ENCODE data around the gene AGFG2. TPM values are rescaled to one million over a fixed set of nuclear protein-coding genes. Genes with fewer than 3 reads are reported as not detected.

Gene AGFG2
- total RNA-seq, 4 donors from 2014 or later = 63.8 to 154 (median 102) TPM

GRCh38 chr7:100613412-100614175, 74.6 kb downstream of the AGFG2 start:
- intact Hi-C loops (cut with DNase I; ENCODE audit: low total_unique reads) = no loop called here
- Histone ChIP-seq H3K9me3 (no peaks in the 10 kb centered on the region), H3K27me3 (no peaks in the 10 kb centered on the region), H3K36me3 (no peaks in the 10 kb centered on the region), H3K4me1 (peaks cover 4 to 20% (median 8%) of the 10 kb centered on the region in 4 donors), H3K27ac (no peak overlapping the region), H3K4me3 (peak overlapping the region in 1 of 4 donors; percentile 89)
- no peak for DNase-seq
- in situ Hi-C loops (cut with MboI; ENCODE audit: low pct_ligation_motif_present in 1 of 4, low pct_unique_long_range_greater_than_20kb in 1 of 4, low sequenced_read_pairs in 3 of 4) = no loop called here
- TF ChIP-seq CTCF (IDR thresholded peaks at IDR 0.05) = no peak
- no peak for TF ChIP-seq POLR2AphosphoS5 (IDR thresholded peaks at IDR 0.05)
- no peak for TF ChIP-seq EP300 (IDR thresholded peaks at IDR 0.05; ENCODE audit: low read depth)
- no peak for TF ChIP-seq POLR2A (IDR thresholded peaks at IDR 0.05)
- WGBS, 2 donors (ENCODE audit: low coverage in 1 of 2) = 86 to 94% methylated on average over 3 to 13 of the region's 13 CpGs

GRCh38 chr7:100614308-100614861, 75.4 kb downstream of the AGFG2 start:
- WGBS, 2 donors (ENCODE audit: low coverage in 1 of 2) = 60 to 95% methylated on average over 2 to 6 of the region's 6 CpGs
- in situ Hi-C loops (cut with MboI; ENCODE audit: low pct_ligation_motif_present in 1 of 4, low pct_unique_long_range_greater_than_20kb in 1 of 4, low sequenced_read_pairs in 3 of 4) = no loop called here

More at GRCh38 chr7:100614308-100614861, 75.4 kb downstream of the AGFG2 start:
- TF ChIP-seq EP300 (IDR thresholded peaks at IDR 0.05; ENCODE audit: low read depth) (no peak), POLR2A (IDR thresholded peaks at IDR 0.05) (no peak), CTCF (IDR thresholded peaks at IDR 0.05) (no peak), POLR2AphosphoS5 (IDR thresholded peaks at IDR 0.05) (no peak)
- intact Hi-C loops (cut with DNase I; ENCODE audit: low total_unique reads) = no loop called here
- no peak overlapping the region for H3K4me3 ChIP-seq
- peaks cover 4 to 20% (median 8%) of the 10 kb centered on the region in 4 donors for H3K4me1 ChIP-seq
- no peak for DNase-seq
- no peaks in the 10 kb centered on the region for H3K36me3 ChIP-seq
- no peak overlapping the region for H3K27ac ChIP-seq
- H3K9me3 ChIP-seq = no peaks in the 10 kb centered on the region
- no peaks in the 10 kb centered on the region for H3K27me3 ChIP-seq

Small RNA genes within 50 kb of the gene (small RNA-seq; reads per million reads assigned to genes)
- gene RN7SL416P = 0 reads per million in 4 donors
- gene SAP25 = 0 reads per million in 4 donors

Other genes starting within 250 kb of the AGFG2 start
- gene SPDYE3, start 231.5 kb upstream of the AGFG2 start, total RNA-seq = not detected
- 100 to 1,000 TPM in 2 of 4 donors, 10 to 100 TPM in 2; 80.0 to 239 (median 113) TPM for gene PILRB, start 181.1 kb upstream of the AGFG2 start, total RNA-seq
- 1 to 10 TPM in 2 of 4 donors, not detected in 2; 1.9 to 4.9 TPM for gene PILRA, start 165.7 kb upstream of the AGFG2 start, total RNA-seq
- 1 to 10 TPM in 1 of 4 donors, under 1 TPM in 2, not detected in 1; 0.68 to 2.4 (median 0.80) TPM for gene ZCWPW1, start 110.5 kb upstream of the AGFG2 start, total RNA-seq
- gene MEPCE, start 109.4 kb upstream of the AGFG2 start, total RNA-seq = 10 to 100 TPM; 25.9 to 41.9 (median 30.5) TPM
- gene PPP1R35, start 102.7 kb upstream of the AGFG2 start, total RNA-seq = 10 to 100 TPM; 17.1 to 98.4 (median 37.2) TPM
- not detected for gene SPACDR, start 74.9 kb upstream of the AGFG2 start, total RNA-seq
- gene TSC22D4, start 60.0 kb upstream of the AGFG2 start, total RNA-seq = 100 to 1,000 TPM in 1 of 4 donors, 10 to 100 TPM in 3; 41.6 to 101 (median 67.6) TPM
- 1 to 10 TPM in 1 of 4 donors, under 1 TPM in 1, not detected in 2; 0.41 to 1.4 TPM for gene NYAP1, start 55.3 kb upstream of the AGFG2 start, total RNA-seq
- gene SAP25, start 34.7 kb downstream of the AGFG2 start, total RNA-seq = 10 to 100 TPM in 1 of 4 donors, 1 to 10 TPM in 1, under 1 TPM in 1, not detected in 1; 0.96 to 52.4 (median 2.7) TPM
- 100 to 1,000 TPM; 115 to 508 (median 151) TPM for gene LRCH4, start 46.9 kb downstream of the AGFG2 start, total RNA-seq
- gene FBXO24, start 47.1 kb downstream of the AGFG2 start, total RNA-seq = under 1 TPM in 2 of 4 donors, not detected in 2; 0.14 to 0.79 TPM
- gene PCOLCE, start 63.2 kb downstream of the AGFG2 start, total RNA-seq = 10 to 100 TPM in 2 of 4 donors, 1 to 10 TPM in 2; 5.6 to 46.2 (median 11.7) TPM
- 10 to 100 TPM; 13.5 to 39.6 (median 18.4) TPM for gene MOSPD3, start 73.3 kb downstream of the AGFG2 start, total RNA-seq
- under 1 TPM in 3 of 4 donors, not detected in 1; 0.60 to 0.68 (median 0.64) TPM for gene TFR2, start 102.3 kb downstream of the AGFG2 start, total RNA-seq
- not detected for gene ACTL6B, start 117.2 kb downstream of the AGFG2 start, total RNA-seq
- gene GNB2, start 134.5 kb downstream of the AGFG2 start, total RNA-seq = 100 to 1,000 TPM; 192 to 301 (median 246) TPM
- gene GIGYF1, start 155.0 kb downstream of the AGFG2 start, total RNA-seq = 100 to 1,000 TPM in 1 of 4 donors, 10 to 100 TPM in 3; 25.4 to 104 (median 51.8) TPM
- gene POP7, start 166.9 kb downstream of the AGFG2 start, total RNA-seq = 10 to 100 TPM; 10.7 to 58.7 (median 34.1) TPM
- gene EPO, start 181.3 kb downstream of the AGFG2 start, total RNA-seq = not detected
- not detected for gene ZAN, start 194.4 kb downstream of the AGFG2 start, total RNA-seq

Measured in transverse colon (tissue), 4 donors.